VCaP (cell line): ENCODE results near the gene DUSP5.

Experiments used
- H3K27ac ChIP-seq: fragments of 450-650 bp; 2 replicates; pipeline ENCODE4 v1.5.1; 2017
- CTCF ChIP-seq: fragments of 450-650 bp; conservative IDR thresholded peaks from 2 replicates; pipeline ENCODE4 v1.5.1; 2017; ENCODE audit warnings: mild to moderate bottlenecking, moderate library complexity

The DUSP5 gene

GRCh38 chr10:110509560-110509959, 11.9 kb downstream of the DUSP5 start:
- no peak overlapping the region for H3K27ac ChIP-seq
- no peak for TF ChIP-seq CTCF

DNA sequence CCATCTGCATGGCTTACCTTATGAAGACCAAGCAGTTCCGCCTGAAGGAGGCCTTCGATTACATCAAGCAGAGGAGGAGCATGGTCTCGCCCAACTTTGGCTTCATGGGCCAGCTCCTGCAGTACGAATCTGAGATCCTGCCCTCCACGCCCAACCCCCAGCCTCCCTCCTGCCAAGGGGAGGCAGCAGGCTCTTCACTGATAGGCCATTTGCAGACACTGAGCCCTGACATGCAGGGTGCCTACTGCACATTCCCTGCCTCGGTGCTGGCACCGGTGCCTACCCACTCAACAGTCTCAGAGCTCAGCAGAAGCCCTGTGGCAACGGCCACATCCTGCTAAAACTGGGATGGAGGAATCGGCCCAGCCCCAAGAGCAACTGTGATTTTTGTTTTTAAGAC, 12.4 kb downstream of the DUSP5 start:
- H3K27ac ChIP-seq: no peak overlapping the region
- no peak for TF ChIP-seq CTCF

DNA sequence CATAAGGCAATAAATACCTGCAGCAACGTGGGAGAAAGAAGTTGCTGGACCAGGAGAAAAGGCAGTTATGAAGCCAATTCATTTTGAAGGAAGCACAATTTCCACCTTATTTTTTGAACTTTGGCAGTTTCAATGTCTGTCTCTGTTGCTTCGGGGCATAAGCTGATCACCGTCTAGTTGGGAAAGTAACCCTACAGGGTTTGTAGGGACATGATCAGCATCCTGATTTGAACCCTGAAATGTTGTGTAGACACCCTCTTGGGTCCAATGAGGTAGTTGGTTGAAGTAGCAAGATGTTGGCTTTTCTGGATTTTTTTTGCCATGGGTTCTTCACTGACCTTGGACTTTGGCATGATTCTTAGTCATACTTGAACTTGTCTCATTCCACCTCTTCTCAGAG, 13.0 kb downstream of the DUSP5 start:
- no peak for TF ChIP-seq CTCF
- H3K27ac ChIP-seq: no peak overlapping the region

DNA sequence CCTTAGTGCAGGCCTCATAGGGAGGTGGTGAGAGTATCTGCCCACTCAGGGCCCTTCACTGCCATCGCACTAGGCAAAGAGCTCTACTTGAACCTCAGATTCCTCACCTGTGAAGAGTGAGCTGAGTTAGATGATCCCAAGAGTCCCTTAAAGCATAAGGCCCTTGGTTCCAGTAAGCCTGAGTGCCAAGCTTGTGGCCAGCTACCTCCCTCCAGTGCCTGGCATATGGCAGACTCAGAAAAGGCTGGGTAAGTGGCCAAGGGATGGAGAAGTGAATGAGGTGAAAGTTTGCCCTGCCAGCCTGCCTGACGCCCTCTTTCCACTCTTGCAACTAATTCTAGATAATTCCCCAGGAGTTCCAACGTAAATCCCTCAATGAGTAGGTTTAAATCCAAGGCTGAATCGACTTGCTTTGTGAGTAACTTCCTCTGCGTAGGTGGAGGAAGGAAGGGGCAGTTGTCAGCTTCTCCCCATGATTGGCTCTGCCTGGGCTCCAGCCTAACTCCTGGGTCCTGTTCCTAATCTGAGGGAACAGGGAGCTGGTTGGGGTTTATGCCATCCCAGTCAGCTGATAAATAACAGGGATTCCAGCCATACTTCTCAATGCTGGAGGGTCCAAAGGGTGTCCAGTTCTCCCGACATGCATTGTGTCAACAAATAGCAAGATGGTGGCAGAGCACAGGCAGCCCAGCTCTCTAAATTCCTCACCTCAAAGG, 14.2 kb downstream of the DUSP5 start:
- no peak overlapping the region for H3K27ac ChIP-seq
- no peak for TF ChIP-seq CTCF

GRCh38 chr10:110512461-110513187, 14.9 kb downstream of the DUSP5 start:
- no peak overlapping the region for H3K27ac ChIP-seq
- no peak for TF ChIP-seq CTCF

DNA sequence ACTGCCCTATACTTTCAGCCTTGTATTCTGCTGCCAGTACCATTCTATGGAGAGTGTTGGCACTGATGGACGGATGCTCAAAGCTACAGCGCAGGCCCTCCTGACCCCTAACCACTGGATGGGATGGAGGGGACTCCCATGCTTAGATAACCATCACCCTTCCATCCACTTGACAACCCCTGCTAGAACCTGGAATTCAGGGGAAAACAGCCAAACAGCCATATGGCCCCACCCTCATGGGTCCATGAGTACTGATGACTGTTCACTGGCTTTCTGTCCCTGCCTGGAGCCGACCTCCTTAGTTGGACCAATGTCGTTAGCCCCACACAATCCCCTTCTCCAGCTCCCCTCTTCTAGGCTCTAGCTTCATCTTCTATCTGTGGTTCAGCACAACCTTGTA, 16.2 kb downstream of the DUSP5 start:
- TF ChIP-seq CTCF: no peak
- H3K27ac ChIP-seq: no peak overlapping the region

DNA sequence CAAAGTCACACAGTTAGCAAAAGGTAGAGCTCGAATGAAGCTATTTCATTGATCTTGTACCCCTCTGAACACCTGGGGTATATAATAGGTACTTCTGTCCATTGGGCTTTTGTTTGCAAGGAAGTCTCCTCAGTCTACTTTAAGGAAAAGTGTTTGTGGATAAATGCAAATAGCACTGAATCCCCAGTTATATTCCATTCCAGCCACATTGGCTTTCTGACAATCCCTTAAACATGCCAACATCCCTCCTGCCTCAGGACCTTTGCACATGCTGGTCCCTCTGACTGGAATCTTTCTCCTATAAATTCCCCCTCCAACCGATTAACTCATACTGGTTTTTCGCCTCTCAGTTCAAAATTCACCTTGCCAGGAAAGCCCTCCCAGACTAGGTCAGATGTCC, 17.1 kb downstream of the DUSP5 start:
- no peak overlapping the region for H3K27ac ChIP-seq
- no peak for TF ChIP-seq CTCF
